ENCODE measurements around the gene RAB31. TPM values are rescaled to one million over a fixed set of nuclear protein-coding genes. Genes with fewer than 3 reads are reported as not detected.
"Not testable (repeated sequence)": the region's sequence is repeated elsewhere in the genome, so short reads cannot be mapped to it uniquely, and the experiment has no call there.

The RAB31 gene
- total RNA-seq, 1 experiment from 2014 or later: 66.9 TPM

- not testable (repeated sequence) for DNase-seq (ENCODE audit: extremely low read depth, low read depth)
These were observed 194.2 kb downstream of the RAB31 start for GRCh38 chr18:9902264-9902663.

GRCh38 chr18:9902832-9903231 lies 194.7 kb downstream of the RAB31 start:
- DNase-seq (ENCODE audit: extremely low read depth, low read depth): no peak

- DNase-seq (ENCODE audit: extremely low read depth, low read depth): no peak
These were observed 197.4 kb downstream of the RAB31 start for GRCh38 chr18:9905401-9905922.

- no peak for DNase-seq (ENCODE audit: extremely low read depth, low read depth)
These were observed 198.4 kb downstream of the RAB31 start for GRCh38 chr18:9906481-9906880.

- DNase-seq (ENCODE audit: extremely low read depth, low read depth): no peak
These were observed 199.8 kb downstream of the RAB31 start for GRCh38 chr18:9907867-9908266.

- no peak for DNase-seq (ENCODE audit: extremely low read depth, low read depth)
These were observed 202.0 kb downstream of the RAB31 start for GRCh38 chr18:9910071-9910470.

GRCh38 chr18:9910661-9911060 lies 202.6 kb downstream of the RAB31 start:
- no peak for DNase-seq (ENCODE audit: extremely low read depth, low read depth)

- no peak for DNase-seq (ENCODE audit: extremely low read depth, low read depth)
These were observed 203.1 kb downstream of the RAB31 start for GRCh38 chr18:9911226-9911625.

Small RNA genes lying within 50 kb of the gene (small RNA-seq; reads per million reads assigned to genes)
- gene RN7SL862P (0 to 0.23 reads per million in 2 experiments), gene RNA5SP449 (0 reads per million in 2 experiments)

Other genes starting within 250 kb of the RAB31 start
- gene RALBP1, start 232.8 kb upstream of the RAB31 start, total RNA-seq (2014; rRNA removed; shearing (Covaris generic)): 35.8 and 38.5 TPM in 2 replicates
- gene PPP4R1, start 93.7 kb upstream of the RAB31 start, total RNA-seq (2014; rRNA removed; shearing (Covaris generic)): 30.6 and 35.5 TPM in 2 replicates
- gene TXNDC2, start 177.7 kb downstream of the RAB31 start, total RNA-seq (2014; rRNA removed; shearing (Covaris generic)): 0.10 and 0.17 TPM in 2 replicates
- gene VAPA, start 205.7 kb downstream of the RAB31 start, total RNA-seq (2014; rRNA removed; shearing (Covaris generic)): 321 and 343 TPM in 2 replicates